ENCODE measurements around the gene MORC4. TPM values are rescaled to one million over a fixed set of nuclear protein-coding genes. Genes with fewer than 3 reads are reported as not detected.

The MORC4 gene
- polyA plus RNA-seq, 1 of the 3 experiments (the other 2 are of a cell fraction) = 12.5 TPM

GRCh38 chrX:106940068-106940467, 59.9 kb downstream of the MORC4 start:
- H3K9ac ChIP-seq = no peak overlapping the region
- H3K4me3 ChIP-seq (ENCODE audit: low read depth in 2 of 2, low read length in 1 of 2) = no peak overlapping the region
- no peak overlapping the region for H3K27ac ChIP-seq (ENCODE audit: low read depth in 2 of 2, low read length in 1 of 2)
- 58% methylated on average over 1 of the region's 1 CpG for WGBS (ENCODE audit: low lambda C conversion rate)
- no peaks in the 10 kb centered on the region for H4K20me1 ChIP-seq (ENCODE audit: insufficient read depth)
- H3K4me2 ChIP-seq = no peak overlapping the region
- no peak for TF ChIP-seq NFIC (IDR thresholded peaks at IDR 0.05; ENCODE audit: borderline replicate concordance)
- TF ChIP-seq FOXJ3 (CRISPR knock-in tag; IDR thresholded peaks at IDR 0.05) = no peak
- TF ChIP-seq TAF1 (IDR thresholded peaks at IDR 0.05; ENCODE audit: borderline replicate concordance, low read depth, low read length) = no peak
- no peak for TF ChIP-seq MXI1 (IDR thresholded peaks at IDR 0.05; ENCODE audit: low read depth, low read length)
- no peak for TF ChIP-seq REST (IDR thresholded peaks at IDR 0.05; ENCODE audit: low read depth, low read length)
- TF ChIP-seq JUND (IDR thresholded peaks at IDR 0.05) = no peak
- no peak for TF ChIP-seq EZH2phosphoT487 (IDR thresholded peaks at IDR 0.05; ENCODE audit: borderline replicate concordance, low read depth)
- TF ChIP-seq, protein P1, sequence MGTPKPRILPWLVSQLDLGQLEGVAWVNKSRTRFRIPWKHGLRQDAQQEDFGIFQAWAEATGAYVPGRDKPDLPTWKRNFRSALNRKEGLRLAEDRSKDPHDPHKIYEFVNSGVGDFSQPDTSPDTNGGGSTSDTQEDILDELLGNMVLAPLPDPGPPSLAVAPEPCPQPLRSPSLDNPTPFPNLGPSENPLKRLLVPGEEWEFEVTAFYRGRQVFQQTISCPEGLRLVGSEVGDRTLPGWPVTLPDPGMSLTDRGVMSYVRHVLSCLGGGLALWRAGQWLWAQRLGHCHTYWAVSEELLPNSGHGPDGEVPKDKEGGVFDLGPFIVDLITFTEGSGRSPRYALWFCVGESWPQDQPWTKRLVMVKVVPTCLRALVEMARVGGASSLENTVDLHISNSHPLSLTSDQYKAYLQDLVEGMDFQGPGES (IDR thresholded peaks at IDR 0.05; ENCODE audit: low read depth, low read length) = no peak
- no peak for TF ChIP-seq MEF2A (IDR thresholded peaks at IDR 0.05; ENCODE audit: borderline replicate concordance, low read depth)
- no peak for TF ChIP-seq NRF1 (IDR thresholded peaks at IDR 0.05; ENCODE audit: low read depth, low read length)
- TF ChIP-seq TCF12 (IDR thresholded peaks at IDR 0.05) = no peak
- no peak for TF ChIP-seq SIN3A (IDR thresholded peaks at IDR 0.05; ENCODE audit: borderline replicate concordance, low read depth, low read length)
- no peaks in the 10 kb centered on the region for H3K9me3 ChIP-seq
- H3K79me2 ChIP-seq (ENCODE audit: insufficient read depth) = no peaks in the 10 kb centered on the region
- no peak overlapping the region for H2AFZ ChIP-seq (ENCODE audit: low read depth)
- H3K36me3 ChIP-seq (replicated peaks in 1 of 2; ENCODE audit: control insufficient read depth in 1 of 2, insufficient read depth in 2 of 2, low read length in 1 of 2) = peaks cover 3 to 6% of the 10 kb centered on the region in 2 experiments
- no peak for DNase-seq
- ChIA-PET CTCF (interaction anchor here (1.0 kb wide), 1 partner anchor 46 kb away, joined by 3 read pairs; no protein-coding TSS in a partner anchor), POLR2A (no interaction called here)
- H3K4me1 ChIP-seq (ENCODE audit: control insufficient read depth in 1 of 2, insufficient read depth in 2 of 2, low read depth in 1 of 2, low read length in 1 of 2) = no peaks in the 10 kb centered on the region
- no peaks in the 10 kb centered on the region for H3F3A ChIP-seq (replicated peaks; ENCODE audit: insufficient read depth)
- no peaks in the 10 kb centered on the region for H3K9me2 ChIP-seq
- peaks cover 9% of the 10 kb centered on the region; the same call in 1 of the 2 replicates for H3K27me3 ChIP-seq (ENCODE audit: insufficient read depth)

DNA sequence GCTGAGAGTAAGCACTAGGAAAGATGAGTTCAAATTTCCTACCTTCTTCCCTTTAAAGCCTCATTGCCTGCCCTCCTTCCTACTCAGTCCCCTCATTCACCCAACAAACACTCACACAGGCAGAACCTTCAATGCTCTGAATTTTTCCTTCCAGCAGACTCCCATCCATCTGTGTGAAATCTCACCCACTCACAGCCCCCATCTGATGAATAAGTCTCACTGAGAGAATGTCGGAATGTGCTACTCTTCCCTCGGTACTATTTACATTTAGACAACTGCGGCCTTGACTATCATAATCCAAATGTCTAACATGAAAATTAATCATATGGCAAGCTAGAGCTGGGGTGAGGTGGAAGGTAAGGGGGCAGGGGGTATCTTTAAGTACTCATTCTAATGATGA, 60.4 kb downstream of the MORC4 start:
- H3K36me3 ChIP-seq (replicated peaks in 1 of 2; ENCODE audit: control insufficient read depth in 1 of 2, insufficient read depth in 2 of 2, low read length in 1 of 2) = peaks cover 3 to 6% of the 10 kb centered on the region in 2 experiments
- H3K4me1 ChIP-seq (ENCODE audit: control insufficient read depth in 1 of 2, insufficient read depth in 2 of 2, low read depth in 1 of 2, low read length in 1 of 2) = no peaks in the 10 kb centered on the region
- ChIA-PET POLR2A (no interaction called here), CTCF (interaction anchor here (1.0 kb wide), 1 partner anchor 45 kb away, joined by 3 read pairs; no protein-coding TSS in a partner anchor)
- no peak overlapping the region for H3K4me3 ChIP-seq (ENCODE audit: low read depth in 2 of 2, low read length in 1 of 2)
- DNase-seq = no peak
- H3K9me2 ChIP-seq = no peaks in the 10 kb centered on the region
- no peak overlapping the region for H2AFZ ChIP-seq (ENCODE audit: low read depth)
- H3K27ac ChIP-seq (ENCODE audit: low read depth in 2 of 2, low read length in 1 of 2) = no peak overlapping the region
- no peaks in the 10 kb centered on the region for H4K20me1 ChIP-seq (ENCODE audit: insufficient read depth)
- no peaks in the 10 kb centered on the region for H3K79me2 ChIP-seq (ENCODE audit: insufficient read depth)
- peaks cover 9% of the 10 kb centered on the region; the same call in 1 of the 2 replicates for H3K27me3 ChIP-seq (ENCODE audit: insufficient read depth)
- no peak overlapping the region for H3K9ac ChIP-seq
- H3K4me2 ChIP-seq = no peak overlapping the region
- no peaks in the 10 kb centered on the region for H3K9me3 ChIP-seq
- 47% methylated on average over 3 of the region's 3 CpGs for WGBS (ENCODE audit: low lambda C conversion rate)
- H3F3A ChIP-seq (replicated peaks; ENCODE audit: insufficient read depth) = no peaks in the 10 kb centered on the region
- TF ChIP-seq SIN3A (IDR thresholded peaks at IDR 0.05; ENCODE audit: borderline replicate concordance, low read depth, low read length) (no peak), EZH2phosphoT487 (IDR thresholded peaks at IDR 0.05; ENCODE audit: borderline replicate concordance, low read depth) (no peak), TAF1 (IDR thresholded peaks at IDR 0.05; ENCODE audit: borderline replicate concordance, low read depth, low read length) (no peak), USF2 (IDR thresholded peaks at IDR 0.05; ENCODE audit: borderline replicate concordance, low read depth, low read length) (no peak), RFX5 (IDR thresholded peaks at IDR 0.05; ENCODE audit: low read length) (no peak), CHD2 (IDR thresholded peaks at IDR 0.05; ENCODE audit: low read length, partially characterized antibody) (no peak), ELF1 (IDR thresholded peaks at IDR 0.05) (no peak), MAX (IDR thresholded peaks at IDR 0.05; ENCODE audit: low read depth) (no peak), RXRA (IDR thresholded peaks at IDR 0.05; ENCODE audit: borderline replicate concordance, low read depth) (no peak), FOXJ3 (CRISPR knock-in tag; IDR thresholded peaks at IDR 0.05) (no peak), MXI1 (IDR thresholded peaks at IDR 0.05; ENCODE audit: low read depth, low read length) (no peak)
- TF ChIP-seq, protein P2, sequence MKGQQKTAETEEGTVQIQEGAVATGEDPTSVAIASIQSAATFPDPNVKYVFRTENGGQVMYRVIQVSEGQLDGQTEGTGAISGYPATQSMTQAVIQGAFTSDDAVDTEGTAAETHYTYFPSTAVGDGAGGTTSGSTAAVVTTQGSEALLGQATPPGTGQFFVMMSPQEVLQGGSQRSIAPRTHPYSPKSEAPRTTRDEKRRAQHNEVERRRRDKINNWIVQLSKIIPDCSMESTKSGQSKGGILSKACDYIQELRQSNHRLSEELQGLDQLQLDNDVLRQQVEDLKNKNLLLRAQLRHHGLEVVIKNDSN (IDR thresholded peaks at IDR 0.05; ENCODE audit: borderline replicate concordance, low read depth) = no peak
- TF ChIP-seq, protein P1 (IDR thresholded peaks at IDR 0.05; ENCODE audit: low read depth, low read length) = no peak
